Trophoblast cell (in vitro differentiated cells and primary cell): ENCODE results near the gene ZNF37A.
"Not testable (repeated sequence)": the region's sequence is repeated elsewhere in the genome, so short reads cannot be mapped to it uniquely, and the experiment has no call there.

Source experiments
- DNase-seq, 2 donors: peaks; one replicate each; pipeline ENCODE4 v3.0.0-alpha.2; 2016
- H2AFZ ChIP-seq: 2 replicates; pipeline ENCODE4 v1.6.1; 2013; ENCODE audit warnings: low read length, moderate library complexity, mild to moderate bottlenecking; ENCODE audit not compliant: insufficient read depth, poor library complexity
- H2AK5ac ChIP-seq: 2 replicates; pipeline ENCODE4 v1.6.1; 2013; ENCODE audit warnings: mild to moderate bottlenecking, low read length
- H2BK120ac ChIP-seq: 2 replicates; pipeline ENCODE4 v1.6.1; 2013; ENCODE audit warnings: low read length, mild to moderate bottlenecking, moderate library complexity; ENCODE audit not compliant: insufficient read depth, poor library complexity
- H2BK12ac ChIP-seq: 2 replicates; pipeline ENCODE4 v1.6.1; 2013; ENCODE audit warnings: mild to moderate bottlenecking, low read length, moderate library complexity
- H2BK5ac ChIP-seq: 2 replicates; pipeline ENCODE4 v1.6.1; 2013; ENCODE audit warnings: low read length, low read depth, moderate library complexity, mild to moderate bottlenecking; ENCODE audit not compliant: poor library complexity
- H3K14ac ChIP-seq: 2 replicates; pipeline ENCODE4 v1.6.1; 2013; ENCODE audit warnings: mild to moderate bottlenecking, low read length
- H3K18ac ChIP-seq: 2 replicates; pipeline ENCODE4 v1.6.1; 2013; ENCODE audit warnings: mild to moderate bottlenecking, low read length
- H3K23ac ChIP-seq: 2 replicates; pipeline ENCODE4 v1.6.1; 2013; ENCODE audit warnings: low read length
- H3K27ac ChIP-seq: 2 replicates; pipeline ENCODE4 v1.5.1; 2013; ENCODE audit warnings: low read depth, mild to moderate bottlenecking, inconsistent platforms, low read length, moderate library complexity
- H3K27me3 ChIP-seq: 2 replicates; pipeline ENCODE4 v1.6.1; 2013; ENCODE audit warnings: inconsistent platforms, mild to moderate bottlenecking, low read length, moderate library complexity; ENCODE audit not compliant: insufficient read depth
- H3K36me3 ChIP-seq, 2 experiments: 1 replicate in 1 of 2; 2 replicates in 1 of 2; pipeline ENCODE4 v1.6.1; 2013; ENCODE audit warnings: low read length in 2 of 2, mild to moderate bottlenecking in 2 of 2, moderate library complexity in 1 of 2; ENCODE audit not compliant: insufficient read depth in 2 of 2, control insufficient read depth in 1 of 2
- H3K4ac ChIP-seq: 2 replicates; pipeline ENCODE4 v1.6.1; 2013; ENCODE audit warnings: low read depth, mild to moderate bottlenecking, low read length, moderate library complexity
- H3K4me1 ChIP-seq, 2 experiments: 1 replicate in 1 of 2; 2 replicates in 1 of 2; pipeline ENCODE4 v1.6.1; 2013; ENCODE audit warnings: low read length in 2 of 2, mild to moderate bottlenecking in 2 of 2, moderate library complexity in 1 of 2; ENCODE audit not compliant: insufficient read depth in 2 of 2, control insufficient read depth in 1 of 2
- H3K4me2 ChIP-seq: 2 replicates; pipeline ENCODE4 v1.6.1; 2013; ENCODE audit warnings: inconsistent platforms, mild to moderate bottlenecking, low read length, moderate library complexity
- H3K4me3 ChIP-seq: 2 replicates; pipeline ENCODE4 v1.5.1; 2013; ENCODE audit warnings: mild to moderate bottlenecking, low read depth, low read length, inconsistent platforms
- H3K79me1 ChIP-seq: one replicate; pipeline ENCODE4 v1.6.1; 2013; ENCODE audit warnings: low read length
- H3K79me2 ChIP-seq: 2 replicates; pipeline ENCODE4 v1.6.1; 2013; ENCODE audit warnings: low read length, mild to moderate bottlenecking; ENCODE audit not compliant: control insufficient read depth, insufficient read depth, poor library complexity
- H3K9ac ChIP-seq: 2 replicates; pipeline ENCODE4 v1.6.1; 2013; ENCODE audit warnings: mild to moderate bottlenecking, low read length
- H3K9me3 ChIP-seq: 2 replicates; pipeline ENCODE4 v1.6.1; 2013; ENCODE audit warnings: low read depth, mild to moderate bottlenecking, control low read depth, inconsistent platforms, low read length; ENCODE audit not compliant: insufficient read depth
- H4K12ac ChIP-seq: 2 replicates; pipeline ENCODE4 v1.6.1; 2013; ENCODE audit warnings: low read depth, mild to moderate bottlenecking, low read length, moderate library complexity
- H4K8ac ChIP-seq: 2 replicates; pipeline ENCODE4 v1.6.1; 2013; ENCODE audit warnings: low read depth, mild to moderate bottlenecking, low read length, moderate library complexity
- H4K91ac ChIP-seq: one replicate; pipeline ENCODE4 v1.6.1; 2013; ENCODE audit warnings: low read depth, mild to moderate bottlenecking, low read length, moderate library complexity
- WGBS: extraction: QIAGEN DNeasy Blood & Tissue Kit; methylation state at CpG from one replicate; pipeline ENCODE4 v1.1.7; 2013; ENCODE audit warnings: missing lambda C conversion rate; ENCODE audit not compliant: insufficient read length, insufficient coverage; ENCODE audit errors: extremely low coverage; 5-methylcytosine and 5-hydroxymethylcytosine counted together

The ZNF37A gene

DNA sequence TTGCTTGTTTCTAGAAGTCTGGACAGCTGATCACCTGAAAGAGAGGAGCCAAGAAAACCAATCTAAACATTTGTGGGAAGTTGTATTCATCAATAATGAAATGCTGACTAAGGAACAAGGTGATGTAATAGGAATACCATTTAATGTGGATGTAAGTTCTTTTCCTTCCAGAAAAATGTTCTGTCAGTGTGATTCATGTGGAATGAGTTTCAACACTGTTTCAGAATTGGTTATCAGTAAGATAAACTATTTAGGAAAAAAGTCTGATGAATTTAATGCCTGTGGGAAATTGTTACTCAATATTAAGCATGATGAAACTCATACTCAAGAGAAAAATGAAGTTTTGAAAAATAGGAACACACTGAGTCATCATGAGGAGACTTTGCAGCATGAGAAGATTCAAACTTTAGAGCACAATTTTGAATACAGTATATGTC lies 39.8 kb upstream of the ZNF37A start:
- Histone ChIP-seq H2BK5ac (no peak overlapping the region), H3K27ac (no peak overlapping the region), H4K8ac (no peak overlapping the region), H3K9ac (no peak overlapping the region), H2BK120ac (no peak overlapping the region), H3K27me3 (no peaks in the 10 kb centered on the region), H3K14ac (no peak overlapping the region), H3K4me1 (no peaks in the 10 kb centered on the region), H2AK5ac (no peak overlapping the region), H3K23ac (no peak overlapping the region), H3K79me1 (no peaks in the 10 kb centered on the region), H3K4me2 (no peak overlapping the region), H3K36me3 (peaks cover 10 to 19% of the 10 kb centered on the region in 2 experiments), H3K18ac (no peak overlapping the region), H3K4me3 (no peak overlapping the region), H3K4ac (no peak overlapping the region), H2AFZ (no peak overlapping the region), H2BK12ac (no peak overlapping the region), H3K79me2 (no peaks in the 10 kb centered on the region), H4K12ac (no peak overlapping the region), H3K9me3 (peaks cover 2% of the 10 kb centered on the region), H4K91ac (no peak overlapping the region)
- peak; percentile 20 to 95 for DNase-seq

- H3K23ac ChIP-seq, H3K9ac ChIP-seq, H3K4me2 ChIP-seq, H2AK5ac ChIP-seq, H3K14ac ChIP-seq, H3K4ac ChIP-seq, H3K27ac ChIP-seq, H2BK120ac ChIP-seq, H3K18ac ChIP-seq, H3K4me3 ChIP-seq, H2AFZ ChIP-seq, H4K8ac ChIP-seq, H2BK12ac ChIP-seq, H3K27me3 ChIP-seq, H3K9me3 ChIP-seq, H2BK5ac ChIP-seq, H4K91ac ChIP-seq, H3K79me2 ChIP-seq, H3K79me1 ChIP-seq, H3K4me1 ChIP-seq, H4K12ac ChIP-seq: not testable (repeated sequence)
- WGBS, result no CpG with 5 or more reads among the region's 5 CpGs
- peaks cover 9 to 20% of the 10 kb centered on the region in 2 experiments for H3K36me3 ChIP-seq
- peak; percentile 35 to 63 for DNase-seq
These were observed 38.8 kb upstream of the ZNF37A start for GRCh38 chr10:38055274-38055894.

- H2BK5ac ChIP-seq, H3K27me3 ChIP-seq, H2BK12ac ChIP-seq, H3K4me2 ChIP-seq, H3K79me2 ChIP-seq, H2AFZ ChIP-seq, H3K23ac ChIP-seq, H3K79me1 ChIP-seq, H2AK5ac ChIP-seq, H4K91ac ChIP-seq, H3K4me3 ChIP-seq, DNase-seq, H4K8ac ChIP-seq, H3K14ac ChIP-seq, H3K4me1 ChIP-seq, H4K12ac ChIP-seq, H3K4ac ChIP-seq, H3K36me3 ChIP-seq, H3K9ac ChIP-seq, H3K27ac ChIP-seq, H3K18ac ChIP-seq, H2BK120ac ChIP-seq: not testable (repeated sequence)
- WGBS, result no CpG with 5 or more reads among the region's 1 CpG
- peaks cover 13% of the 10 kb centered on the region for H3K9me3 ChIP-seq
These were observed 24.5 kb upstream of the ZNF37A start for GRCh38 chr10:38069663-38070062.

DNA sequence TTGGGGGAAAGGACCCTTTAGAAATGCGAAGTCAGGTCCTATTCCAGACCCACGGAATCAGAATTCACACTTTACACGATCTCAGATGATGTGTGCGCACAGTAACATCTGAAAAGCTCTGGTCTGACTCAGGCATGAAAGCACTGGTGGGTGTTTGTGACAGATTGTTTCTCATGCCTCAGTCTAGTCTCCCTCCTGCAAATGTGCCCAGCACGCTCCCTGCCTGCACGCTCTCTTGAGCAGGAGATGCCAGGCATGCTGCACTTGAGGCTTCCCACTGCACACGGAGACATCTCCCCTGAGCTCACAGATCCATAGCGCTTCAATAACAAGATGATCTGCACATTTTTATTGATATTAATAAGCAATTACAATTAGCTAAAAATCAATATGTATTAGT lies 23.6 kb upstream of the ZNF37A start:
- Histone ChIP-seq H3K4ac (no peak overlapping the region), H3K4me2 (no peak overlapping the region), H3K4me3 (no peak overlapping the region), H4K12ac (no peak overlapping the region), H2AFZ (no peak overlapping the region), H2BK120ac (no peak overlapping the region), H3K14ac (no peak overlapping the region), H4K8ac (no peak overlapping the region), H3K27me3 (no peaks in the 10 kb centered on the region), H4K91ac (no peak overlapping the region), H3K23ac (no peak overlapping the region), H3K9me3 (peaks cover 13% of the 10 kb centered on the region), H3K27ac (no peak overlapping the region), H3K79me2 (no peaks in the 10 kb centered on the region), H2BK5ac (no peak overlapping the region), H3K4me1 (no peaks in the 10 kb centered on the region), H2AK5ac (no peak overlapping the region), H3K18ac (no peak overlapping the region), H3K9ac (no peak overlapping the region), H3K79me1 (no peaks in the 10 kb centered on the region), H2BK12ac (no peak overlapping the region), H3K36me3 (no peaks in the 10 kb centered on the region)
- no CpG with 5 or more reads among the region's 8 CpGs for WGBS
- DNase-seq, result no peak
